Measurements from ENCODE around the gene SELENOM. TPM values are rescaled to one million over a fixed set of nuclear protein-coding genes. Genes with fewer than 3 reads are reported as not detected.

Gene SELENOM
- total RNA-seq, 1 donor from 2014 or later: 56.3 TPM

- no peak overlapping the region for H3K4me3 ChIP-seq (ENCODE audit: low read depth, low read length)
- no peak for DNase-seq (ENCODE audit: low read depth)
- TF ChIP-seq, protein P1, sequence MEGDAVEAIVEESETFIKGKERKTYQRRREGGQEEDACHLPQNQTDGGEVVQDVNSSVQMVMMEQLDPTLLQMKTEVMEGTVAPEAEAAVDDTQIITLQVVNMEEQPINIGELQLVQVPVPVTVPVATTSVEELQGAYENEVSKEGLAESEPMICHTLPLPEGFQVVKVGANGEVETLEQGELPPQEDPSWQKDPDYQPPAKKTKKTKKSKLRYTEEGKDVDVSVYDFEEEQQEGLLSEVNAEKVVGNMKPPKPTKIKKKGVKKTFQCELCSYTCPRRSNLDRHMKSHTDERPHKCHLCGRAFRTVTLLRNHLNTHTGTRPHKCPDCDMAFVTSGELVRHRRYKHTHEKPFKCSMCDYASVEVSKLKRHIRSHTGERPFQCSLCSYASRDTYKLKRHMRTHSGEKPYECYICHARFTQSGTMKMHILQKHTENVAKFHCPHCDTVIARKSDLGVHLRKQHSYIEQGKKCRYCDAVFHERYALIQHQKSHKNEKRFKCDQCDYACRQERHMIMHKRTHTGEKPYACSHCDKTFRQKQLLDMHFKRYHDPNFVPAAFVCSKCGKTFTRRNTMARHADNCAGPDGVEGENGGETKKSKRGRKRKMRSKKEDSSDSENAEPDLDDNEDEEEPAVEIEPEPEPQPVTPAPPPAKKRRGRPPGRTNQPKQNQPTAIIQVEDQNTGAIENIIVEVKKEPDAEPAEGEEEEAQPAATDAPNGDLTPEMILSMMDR (conservative IDR thresholded peaks at IDR 0.05; ENCODE audit: low read depth, low read length): no peak
Observed at GRCh38 chr22:31056986-31057599, 50.3 kb downstream of the SELENOM start.

DNA sequence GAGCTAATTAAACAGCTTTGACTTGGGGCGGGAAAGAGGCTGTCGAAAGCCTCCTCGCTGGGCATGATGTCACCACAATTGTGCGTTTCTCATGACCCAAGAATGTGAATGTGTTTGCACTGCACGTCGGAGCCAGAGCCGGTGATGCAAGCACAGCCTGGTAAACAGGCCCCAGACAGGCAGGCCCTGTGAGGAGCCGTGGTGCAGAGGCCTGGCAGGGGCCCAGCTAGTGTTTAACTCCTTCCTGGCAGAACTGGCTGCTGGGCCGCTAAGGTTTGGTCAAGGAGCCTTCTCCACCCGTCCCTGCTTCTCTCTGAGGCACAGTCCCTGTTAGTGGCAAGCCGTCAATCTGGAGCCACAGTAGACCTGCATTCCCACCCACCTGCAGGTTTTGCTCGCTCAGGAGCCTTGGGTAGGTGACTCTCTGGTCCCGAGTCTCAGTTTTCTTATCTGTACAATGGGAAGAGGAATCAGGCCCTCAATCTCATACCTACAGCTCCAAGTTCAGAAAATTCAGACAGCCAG is 51.7 kb downstream of the SELENOM start:
- no peak overlapping the region for H3K4me3 ChIP-seq (ENCODE audit: low read depth, low read length)
- peak; percentile 66 for DNase-seq (ENCODE audit: low read depth)
- TF ChIP-seq, protein P1 (conservative IDR thresholded peaks at IDR 0.05; ENCODE audit: low read depth, low read length): no peak

DNA sequence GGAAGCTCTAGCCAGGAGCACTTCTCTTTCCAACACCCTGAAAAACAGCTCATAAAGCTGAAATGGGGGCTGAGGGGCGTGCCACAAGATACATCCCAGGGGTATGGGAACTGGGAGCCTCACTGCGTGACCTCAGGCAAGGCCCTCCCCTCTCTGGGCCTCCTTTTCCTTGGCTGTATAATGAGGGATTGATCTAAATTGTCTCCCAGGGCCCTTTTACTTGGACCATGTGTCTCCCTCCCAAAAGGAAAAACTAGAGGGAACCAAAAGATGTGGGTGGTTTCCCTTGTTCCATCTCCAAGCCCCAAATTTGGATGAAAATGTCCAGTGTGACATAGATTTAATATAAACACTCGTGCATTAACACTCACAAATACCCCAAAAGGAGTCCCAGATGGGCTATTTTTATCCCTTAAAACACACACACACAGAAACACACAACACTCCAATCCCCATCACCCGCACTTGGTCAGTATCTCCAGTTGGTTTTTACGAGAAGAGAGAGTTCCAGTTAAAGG is 52.2 kb downstream of the SELENOM start:
- TF ChIP-seq, protein P1 (conservative IDR thresholded peaks at IDR 0.05; ENCODE audit: low read depth, low read length): no peak
- no peak for DNase-seq (ENCODE audit: low read depth)
- H3K4me3 ChIP-seq (ENCODE audit: low read depth, low read length): no peak overlapping the region

Other genes starting within 250 kb of the SELENOM start
- gene MORC2, start 138.8 kb downstream of the SELENOM start, total RNA-seq: 7.1 and 9.0 TPM in 2 replicates
- 29.8 and 33.6 TPM in 2 replicates for gene TUG1, start 138.3 kb downstream of the SELENOM start, total RNA-seq
- 138 and 166 TPM in 2 replicates for gene SMTN, start 26.2 kb downstream of the SELENOM start, total RNA-seq
- 1.2 and 3.0 TPM in 2 replicates for gene INPP5J, start 15.4 kb upstream of the SELENOM start, total RNA-seq
- 2.0 TPM in 1 of 2 replicates, not detected in the other for gene PLA2G3, start 32.9 kb upstream of the SELENOM start, total RNA-seq
- 19.7 and 21.8 TPM in 2 replicates for gene RNF185, start 52.6 kb upstream of the SELENOM start, total RNA-seq
- gene LIMK2, start 104.7 kb upstream of the SELENOM start, total RNA-seq: 26.5 and 30.5 TPM in 2 replicates
- 2.6 and 11.8 TPM in 2 replicates for gene PIK3IP1, start 184.9 kb upstream of the SELENOM start, total RNA-seq
- gene PATZ1, start 238.8 kb upstream of the SELENOM start, total RNA-seq: 30.8 and 31.4 TPM in 2 replicates